NOMO-1 (cell line): Measurements from ENCODE around the gene ZIC1.

ENCODE experiments used
- DNase-seq, 2 experiments: peaks; one replicate each; lab custom pipeline; 2025; ENCODE audit not compliant: unreplicated experiment in 2 of 2; lab: John Stamatoyannopoulos, UW

ZIC1 gene

DNA sequence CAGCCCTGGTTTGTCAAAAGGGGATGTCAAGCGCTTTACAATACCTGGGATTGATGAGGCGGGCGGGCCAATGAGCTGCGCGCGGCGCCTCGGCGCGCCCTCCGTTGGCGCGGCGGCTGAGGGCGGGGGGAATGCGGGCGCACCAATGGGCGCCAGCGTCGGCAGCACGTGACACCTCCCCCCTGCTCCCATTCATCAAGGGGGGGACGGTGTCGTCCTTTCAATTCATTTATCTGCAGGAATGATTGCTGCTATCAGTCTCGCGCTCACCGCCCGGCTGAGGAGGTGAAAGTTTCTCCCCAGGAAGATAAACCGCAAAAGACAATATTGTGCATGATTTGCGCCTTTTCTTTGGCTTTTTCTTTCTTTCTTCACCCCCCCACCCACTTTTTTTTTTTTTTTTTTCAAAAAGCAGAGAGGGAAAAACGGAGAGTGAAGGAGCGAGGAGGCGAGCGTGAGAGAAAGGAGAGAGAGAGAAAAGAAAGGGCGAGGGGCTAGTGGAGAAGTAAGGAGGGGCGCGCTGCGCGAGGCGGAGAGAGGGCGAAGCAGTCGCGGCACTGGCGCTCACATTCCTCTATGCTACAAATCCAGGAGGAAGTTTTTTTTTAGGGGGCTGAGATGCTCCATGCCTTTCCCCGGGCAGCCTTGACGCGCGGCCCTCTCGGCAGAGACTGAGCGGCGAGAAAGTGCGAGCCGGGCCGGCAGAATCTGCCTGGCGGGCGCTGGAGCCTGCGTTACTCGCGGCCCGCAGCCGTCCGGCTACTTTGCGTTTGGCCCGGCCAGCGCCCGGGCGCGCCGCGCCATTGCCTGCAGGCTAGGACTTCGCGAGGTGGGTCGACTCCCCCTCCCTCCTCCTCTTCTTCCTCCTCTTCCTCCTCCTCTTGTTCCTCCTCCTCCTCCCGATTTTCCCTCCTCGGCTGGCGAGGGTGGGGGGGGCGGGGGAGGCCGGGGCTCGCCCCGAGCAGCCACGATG lies at the start of gene ZIC1:
TSS of gene ZIC1 (plus strand) at position 223 of the 973 bp plus-strand sequence. CDS start at position 971, 748 bp downstream.
- no peak for DNase-seq

- no peak for DNase-seq
These were observed 49.1 kb upstream of the ZIC1 start for GRCh38 chr3:147360051-147360439.

- peak; percentile 19 to 26 for DNase-seq
These were observed 48.3 kb upstream of the ZIC1 start for GRCh38 chr3:147360646-147361453.

GRCh38 chr3:147361454-147362420 lies 47.4 kb upstream of the ZIC1 start:
- DNase-seq = peak; percentile 14 to 60

- no peak for DNase-seq
These were observed 44.4 kb upstream of the ZIC1 start for GRCh38 chr3:147364771-147365170.

- DNase-seq = no peak
These were observed 43.7 kb upstream of the ZIC1 start for GRCh38 chr3:147365196-147366115.

- no peak for DNase-seq
These were observed 41.5 kb upstream of the ZIC1 start for GRCh38 chr3:147367676-147368075.

DNA sequence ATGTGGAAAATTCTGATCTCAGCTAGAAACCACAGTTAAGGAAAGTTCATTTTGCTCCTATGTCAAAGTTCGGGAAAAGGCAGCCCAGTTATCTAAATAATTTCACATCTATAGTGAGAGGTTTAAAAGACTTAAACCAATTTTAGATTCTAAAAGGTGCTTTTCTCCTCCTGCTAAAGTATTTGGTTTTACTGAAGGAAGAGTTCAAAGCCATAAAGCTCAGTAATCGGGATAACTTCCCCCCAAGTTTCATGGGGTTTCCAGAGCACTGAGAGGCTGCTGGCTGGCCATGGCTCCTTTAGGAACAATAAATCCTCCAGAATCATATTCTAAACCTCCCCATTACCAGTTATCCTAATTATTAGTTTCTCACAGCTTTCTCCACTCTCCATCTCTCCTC lies 41.0 kb upstream of the ZIC1 start:
- no peak for DNase-seq

DNA sequence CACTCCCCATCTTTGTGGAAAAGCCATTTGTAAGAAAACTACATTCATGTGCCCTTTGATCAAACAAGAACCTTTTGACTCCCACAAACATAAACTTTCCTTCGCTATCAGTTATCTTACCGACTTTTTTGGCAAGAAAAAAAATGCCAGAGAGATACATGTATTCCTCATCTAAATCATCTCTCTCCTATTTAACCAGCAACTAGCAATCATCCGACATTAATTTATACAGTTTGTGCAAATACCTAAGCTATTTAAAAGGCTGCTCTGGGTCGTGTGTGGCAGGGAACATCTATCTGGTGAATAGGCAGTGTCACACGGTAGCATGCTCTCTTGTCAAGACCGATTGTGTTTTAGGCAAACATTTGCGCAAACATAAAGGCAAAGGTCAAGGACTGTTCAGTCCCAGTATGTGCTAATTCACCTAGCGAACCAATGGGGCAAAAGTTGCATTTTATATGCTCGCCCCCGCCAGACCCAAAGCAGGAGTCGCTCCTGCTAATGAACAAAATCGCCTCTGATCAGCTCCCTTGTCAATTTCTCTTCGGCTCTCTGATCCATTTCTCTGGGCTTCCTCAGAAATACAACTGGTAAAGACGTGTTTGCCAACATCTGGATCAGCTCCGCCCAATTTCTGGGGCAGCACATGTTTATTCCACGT lies 40.5 kb upstream of the ZIC1 start:
- no peak for DNase-seq

GRCh38 chr3:147369231-147369630 lies 39.9 kb upstream of the ZIC1 start:
- no peak for DNase-seq

DNA sequence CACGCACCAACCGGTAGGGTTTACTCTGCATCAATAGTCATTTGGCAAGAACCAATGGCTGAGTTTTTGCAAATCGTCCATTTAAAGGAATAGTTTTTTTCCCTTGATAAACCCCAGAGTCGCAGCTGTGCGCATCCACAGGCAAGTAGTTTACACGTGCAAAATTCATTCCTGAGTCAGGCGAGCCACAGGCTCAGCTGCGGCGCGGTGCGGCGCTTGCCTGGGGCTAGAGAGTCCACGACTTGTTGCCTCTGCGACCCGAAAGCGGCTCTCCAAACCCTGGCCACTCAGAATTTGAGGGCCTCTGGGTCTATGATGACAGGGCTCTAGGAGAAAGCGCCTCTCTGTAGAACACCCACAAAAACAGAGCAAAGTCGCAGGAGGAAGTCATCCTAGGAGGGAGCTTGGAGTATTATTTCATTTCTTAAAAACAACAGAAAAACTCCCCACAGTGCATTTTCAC lies 39.5 kb upstream of the ZIC1 start:
- no peak for DNase-seq

DNA sequence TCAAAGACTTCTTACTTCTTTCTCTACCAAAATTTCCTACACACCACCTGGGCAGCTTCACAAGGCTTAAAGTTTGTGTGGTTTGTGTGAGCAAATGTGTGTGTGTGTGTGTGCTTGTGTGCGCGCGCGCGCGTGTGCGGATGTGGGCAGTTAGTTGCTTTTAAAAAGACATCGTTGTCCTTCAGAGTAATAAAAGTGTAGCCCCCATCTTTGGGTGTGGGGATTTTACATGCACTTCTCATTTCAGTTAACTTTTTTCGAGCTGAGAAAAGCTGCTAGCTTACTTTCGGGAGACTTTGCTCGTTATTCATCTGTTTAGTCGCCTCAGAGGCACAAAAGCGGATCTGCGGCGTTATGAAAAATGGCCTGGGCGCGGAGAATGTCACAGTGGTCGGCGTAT lies 38.8 kb upstream of the ZIC1 start:
- DNase-seq = no peak

DNA sequence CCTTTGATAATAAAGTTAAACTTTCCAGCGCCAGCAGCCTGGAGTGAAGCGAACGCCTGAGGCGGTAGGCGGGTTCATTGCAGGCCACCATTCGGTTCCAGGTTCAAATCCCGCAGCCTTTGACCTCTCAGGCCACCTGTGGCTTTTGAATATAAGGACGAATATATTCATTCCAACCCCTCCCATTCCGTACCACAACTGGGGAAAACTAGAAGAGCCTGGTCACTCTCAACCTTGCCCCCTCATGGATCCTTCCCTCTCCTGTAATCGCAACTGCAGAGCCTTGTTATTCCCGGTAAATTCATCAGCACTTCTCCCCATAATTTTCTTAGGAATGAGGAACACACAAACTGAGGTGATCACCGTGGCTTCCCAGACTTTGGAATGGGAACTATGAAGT lies 38.0 kb upstream of the ZIC1 start:
- no peak for DNase-seq

DNA sequence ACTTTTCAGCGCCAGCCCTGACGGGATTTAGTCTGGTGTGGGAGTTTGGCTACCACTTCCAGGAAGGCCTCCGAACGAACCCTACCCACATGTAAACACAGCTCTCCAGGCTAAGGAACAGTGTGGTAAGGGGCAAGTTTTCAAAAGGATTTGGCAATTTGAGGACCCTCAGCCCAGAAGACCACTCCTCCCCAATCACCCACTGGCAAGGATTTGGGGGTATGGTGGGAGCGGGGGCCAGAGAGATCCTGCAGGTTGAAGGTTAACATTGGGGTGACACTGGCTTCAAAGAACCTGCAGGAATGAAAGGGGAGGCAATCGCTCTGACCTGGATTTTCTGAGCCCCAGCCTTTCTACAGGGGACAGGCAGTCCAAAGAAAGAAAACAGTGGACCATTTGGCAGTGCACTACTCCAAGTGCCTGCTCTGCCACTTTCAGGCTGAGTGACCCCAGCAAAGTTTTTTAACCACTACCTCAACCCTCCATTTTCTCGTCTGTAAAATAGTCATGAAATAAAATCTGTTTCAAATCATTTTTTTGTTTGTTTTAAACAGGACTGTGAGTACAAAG lies 37.3 kb upstream of the ZIC1 start:
- no peak for DNase-seq

DNA sequence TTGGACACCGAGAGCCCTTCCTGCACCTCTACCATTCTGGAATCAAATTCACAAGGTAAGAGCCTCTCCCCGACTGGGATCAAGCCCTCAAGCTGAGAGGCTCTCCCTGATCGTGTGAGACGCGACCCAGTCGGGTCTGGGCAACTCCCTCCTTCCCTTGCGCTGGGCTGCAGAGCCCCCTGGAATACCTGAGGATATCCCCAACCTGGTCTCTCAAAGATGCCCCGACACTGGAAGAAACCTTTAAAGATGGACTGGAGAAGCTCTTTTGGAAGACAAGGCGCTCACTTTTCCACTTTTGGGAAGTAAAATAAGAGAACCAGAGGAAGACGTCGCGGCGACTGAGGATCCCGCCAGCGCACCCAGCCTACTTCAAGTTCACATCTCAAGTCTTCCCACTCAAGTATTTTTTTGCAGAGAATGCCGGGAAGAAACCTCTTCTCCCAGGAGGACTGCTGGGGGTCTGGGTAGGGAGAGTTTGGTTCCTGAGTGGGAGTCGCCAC lies 36.6 kb upstream of the ZIC1 start:
- DNase-seq = no peak

DNA sequence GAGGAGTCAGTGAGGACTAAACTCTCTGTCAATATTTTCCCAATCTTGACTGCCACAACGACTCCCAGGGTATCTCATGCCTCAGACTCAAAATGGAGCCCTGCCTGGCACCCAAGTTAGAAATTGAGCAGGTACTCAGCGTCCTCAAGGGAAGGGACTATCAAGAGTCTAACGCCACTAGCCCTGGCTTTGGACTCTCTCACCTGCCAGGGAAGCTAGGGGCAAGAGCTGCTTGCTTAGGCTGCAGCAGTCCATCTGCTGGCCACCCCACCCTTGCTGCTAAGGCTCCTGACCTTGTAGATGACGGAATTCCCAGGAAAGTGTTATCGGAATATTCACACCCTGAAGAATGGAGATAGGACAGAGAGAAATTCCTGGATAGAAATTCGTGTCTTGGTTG lies 35.9 kb upstream of the ZIC1 start:
- DNase-seq = no peak

- DNase-seq = no peak
These were observed 31.5 kb upstream of the ZIC1 start for GRCh38 chr3:147377412-147378367.
